ENCODE measurements around the gene B4GALT1.
A peak's percentile ranks its signal among the peaks of the same experiment; 100 is the strongest.
"Not testable (repeated sequence)": the region's sequence is repeated elsewhere in the genome, so short reads cannot be mapped to it uniquely, and the experiment has no call there.

B4GALT1 gene

GRCh38 chr9:33092634-33093033 lies 74.5 kb downstream of the B4GALT1 start:
- Histone ChIP-seq H3K4me1 (peaks cover 0 to 18% (median 2%) of the 10 kb centered on the region in 10 experiments; a peak in 8 of 20 replicates), H3K9me3 (replicated peaks in 1 of 11) (no peaks in the 10 kb centered on the region; a peak in 1 of 22 replicates), H3K9ac (no peak overlapping the region), H4K20me1 (no peaks in the 10 kb centered on the region), H3K27ac (no peak overlapping the region), H3K4me2 (peak overlapping the region in 4 of 11 experiments; percentile 31 to 63 (median 56); a peak in 8 of 22 replicates), H3K36me3 (no peaks in the 10 kb centered on the region), H3K4me3 (no peak overlapping the region), H3K27me3 (no peaks in the 10 kb centered on the region)
- no peak for TF ChIP-seq Cebpa-rat (IDR thresholded peaks at IDR 0.05)

- not testable (repeated sequence) for H3K4me2 ChIP-seq; H3K27ac ChIP-seq; H3K27me3 ChIP-seq; H4K20me1 ChIP-seq; H3K9ac ChIP-seq; H3K9me3 ChIP-seq (replicated peaks in 1 of 11); H3K4me3 ChIP-seq; H3K36me3 ChIP-seq
- H3K4me1 ChIP-seq, result peaks cover 27 to 43% (median 38%) of the 10 kb centered on the region in 10 experiments
These were observed 81.5 kb downstream of the B4GALT1 start for GRCh38 chr9:33085672-33086071.

- no peaks in the 10 kb centered on the region for H3K9me3 ChIP-seq (replicated peaks in 1 of 11)
- peaks cover 30 to 48% (median 40%) of the 10 kb centered on the region in 10 experiments for H3K4me1 ChIP-seq
- TF ChIP-seq Cebpa-rat (IDR thresholded peaks at IDR 0.05), result no peak
- H3K4me3 ChIP-seq, result no peak overlapping the region
- peak overlapping the region; percentile 11 to 73 (median 61); a peak in 18 of 22 replicates for H3K9ac ChIP-seq
- peak overlapping the region; percentile 63 to 97 (median 72) for H3K4me2 ChIP-seq
- H3K27ac ChIP-seq, result peak overlapping the region; percentile 39 to 90 (median 69); a peak in 20 of 22 replicates
- no peaks in the 10 kb centered on the region for H3K27me3 ChIP-seq
- no peaks in the 10 kb centered on the region for H3K36me3 ChIP-seq
- H4K20me1 ChIP-seq, result no peaks in the 10 kb centered on the region
These were observed 84.4 kb downstream of the B4GALT1 start for GRCh38 chr9:33082538-33083326.

- Histone ChIP-seq H4K20me1 (no peaks in the 10 kb centered on the region), H3K36me3 (no peaks in the 10 kb centered on the region), H3K4me3 (0 out of 20 replicates have a peak overlapping the region, but pooled peaks of 1 of the 10 experiments have one; percentile 20), H3K9ac (peak overlapping the region in 9 of 11 experiments; percentile 11 to 73 (median 67); a peak in 15 of 22 replicates), H3K4me2 (peak overlapping the region; percentile 63 to 97 (median 72)), H3K9me3 (replicated peaks in 1 of 11) (no peaks in the 10 kb centered on the region), H3K27me3 (no peaks in the 10 kb centered on the region), H3K4me1 (peaks cover 36 to 54% (median 46%) of the 10 kb centered on the region in 10 experiments), H3K27ac (peak overlapping the region in 10 of 11 experiments; percentile 6 to 90 (median 70); a peak in 17 of 22 replicates)
- no peak for TF ChIP-seq Cebpa-rat (IDR thresholded peaks at IDR 0.05)
These were observed 85.0 kb downstream of the B4GALT1 start for GRCh38 chr9:33082128-33082527.

GRCh38 chr9:33081128-33081851 lies 85.8 kb downstream of the B4GALT1 start:
- Histone ChIP-seq H3K27ac (peak overlapping the region in 9 of 11 experiments; percentile 10 to 90 (median 69); a peak in 14 of 22 replicates), H4K20me1 (peaks cover 0 to under 1% (median 0%) of the 10 kb centered on the region in 11 experiments; a peak in 1 of 22 replicates), H3K4me2 (peak overlapping the region; percentile 63 to 97 (median 72)), H3K9ac (peak overlapping the region; percentile 19 to 73 (median 61); a peak in 17 of 22 replicates), H3K27me3 (no peaks in the 10 kb centered on the region), H3K4me3 (peak overlapping the region in 4 of 10 experiments; percentile 24 to 54 (median 33); a peak in 5 of 20 replicates), H3K36me3 (no peaks in the 10 kb centered on the region), H3K9me3 (replicated peaks in 1 of 11) (no peaks in the 10 kb centered on the region), H3K4me1 (peaks cover 39 to 57% (median 49%) of the 10 kb centered on the region in 10 experiments)
- TF ChIP-seq Cebpa-rat (IDR thresholded peaks at IDR 0.05), result no peak

GRCh38 chr9:33080534-33080933 lies 86.6 kb downstream of the B4GALT1 start:
- Histone ChIP-seq H3K4me1 (peaks cover 44 to 60% (median 52%) of the 10 kb centered on the region in 10 experiments), H3K36me3 (no peaks in the 10 kb centered on the region), H3K9me3 (replicated peaks in 1 of 11) (no peaks in the 10 kb centered on the region), H3K4me3 (no peak overlapping the region), H3K27me3 (no peaks in the 10 kb centered on the region), H4K20me1 (peaks cover 0 to 8% (median 0%) of the 10 kb centered on the region in 11 experiments; a peak in 5 of 22 replicates), H3K4me2 (peak overlapping the region; percentile 63 to 97 (median 72); a peak in 19 of 22 replicates), H3K27ac (peak overlapping the region in 7 of 11 experiments; percentile 41 to 90 (median 59); a peak in 8 of 22 replicates), H3K9ac (peak overlapping the region in 5 of 11 experiments; percentile 61 to 73 (median 70); a peak in 8 of 22 replicates)
- no peak for TF ChIP-seq Cebpa-rat (IDR thresholded peaks at IDR 0.05)

- peaks cover 27 to 41% (median 33%) of the 10 kb centered on the region in 10 experiments for H3K4me1 ChIP-seq
- TF ChIP-seq Cebpa-rat (IDR thresholded peaks at IDR 0.05), result no peak
- H3K4me2 ChIP-seq, result peak within 1 kb of the TSS; percentile 81 to 99 (median 93)
- peaks cover 4 to 49% (median 20%) of the 10 kb centered on the region in 11 experiments; a peak in 17 of 22 replicates for H4K20me1 ChIP-seq
- H3K9me3 ChIP-seq (replicated peaks in 1 of 11), result no peaks in the 10 kb centered on the region
- peaks cover 35 to 36% (median 35%) of the 10 kb centered on the region in 11 experiments for H3K36me3 ChIP-seq
- H3K4me3 ChIP-seq, result peak within 1 kb of the TSS; percentile 73 to 96 (median 84)
- H3K27ac ChIP-seq, result peak within 1 kb of the TSS; percentile 83 to 94 (median 89)
- H3K27me3 ChIP-seq, result no peaks in the 10 kb centered on the region
- peak within 1 kb of the TSS; percentile 90 to 98 (median 94) for H3K9ac ChIP-seq
These were observed 90.8 kb downstream of the B4GALT1 start, which contains the start of gene SMU1 for GRCh38 chr9:33076046-33077004. Gene SMU1 (minus strand): TSS chr9:33076674. CDS start chr9:33076608, 66 bp downstream.

GRCh38 chr9:33068991-33069390 lies 98.1 kb downstream of the B4GALT1 start:
- H4K20me1 ChIP-seq, result peaks cover 5 to 71% (median 43%) of the 10 kb centered on the region in 11 experiments; a peak in 18 of 22 replicates
- no peak overlapping the region for H3K4me2 ChIP-seq
- no peak for TF ChIP-seq Cebpa-rat (IDR thresholded peaks at IDR 0.05)
- no peak overlapping the region for H3K4me3 ChIP-seq
- H3K4me1 ChIP-seq, result peaks cover 0 to 36% (median 16%) of the 10 kb centered on the region in 10 experiments; a peak in 12 of 20 replicates
- H3K27me3 ChIP-seq, result no peaks in the 10 kb centered on the region
- no peaks in the 10 kb centered on the region for H3K9me3 ChIP-seq (replicated peaks in 1 of 11)
- no peak overlapping the region for H3K9ac ChIP-seq
- H3K27ac ChIP-seq, result no peak overlapping the region
- H3K36me3 ChIP-seq, result peaks cover 89 to 100% (median 98%) of the 10 kb centered on the region in 11 experiments
